ENCODE data around the gene NACC2.

NACC2 gene

GRCh38 chr9:136036848-136037247 is 58.2 kb downstream of the NACC2 start:
- CTCF ChIA-PET, result interaction anchor here (0.8 to 1.4 kb wide), 3 partner anchors 20 to 53 kb away, joined by 5 read pairs; no protein-coding TSS in a partner anchor
- Histone ChIP-seq H3K4me1 (ENCODE audit: control insufficient read depth, insufficient read depth, low read length) (no peaks in the 10 kb centered on the region), H3K9me3 (ENCODE audit: control insufficient read depth, insufficient read depth, low read depth, low read length) (no peaks in the 10 kb centered on the region), H3K4me3 (ENCODE audit: low read depth, low read length) (no peak overlapping the region), H3K27ac (ENCODE audit: extremely low read depth, low read depth, low read length) (no peak overlapping the region), H3K36me3 (ENCODE audit: control insufficient read depth in 2 of 2, insufficient read depth in 1 of 2, low read length in 2 of 2) (peaks cover 0 to 39% of the 10 kb centered on the region in 2 experiments; a peak in 2 of 3 replicates)
- POLR2A ChIA-PET, result no interaction called here
- TF ChIP-seq ZBTB8A (tag by site-specific recombination; IDR thresholded peaks at IDR 0.05) (no peak), KLF10 (tag by site-specific recombination; IDR thresholded peaks at IDR 0.05) (no peak), HOXD13 (CRISPR knock-in tag; IDR thresholded peaks at IDR 0.05; ENCODE audit: borderline replicate concordance) (no peak), ZNF114 (tag by site-specific recombination; IDR thresholded peaks at IDR 0.05) (no peak), ZNF654 (tag by site-specific recombination; IDR thresholded peaks at IDR 0.05; ENCODE audit: low read depth) (no peak), KLF1 (tag by site-specific recombination; IDR thresholded peaks at IDR 0.05) (no peak), ZNF362 (tag by site-specific recombination; IDR thresholded peaks at IDR 0.05) (no peak), SETDB1 (IDR thresholded peaks at IDR 0.05; ENCODE audit: insufficient read length, low read length) (peak; percentile 95), TRIM28 (IDR thresholded peaks at IDR 0.05; ENCODE audit: borderline replicate concordance, low read length) (peak; percentile 35; the same call in 1 of the 2 replicates), ZNF76 (tag by site-specific recombination; IDR thresholded peaks at IDR 0.05; ENCODE audit: borderline replicate concordance, low read depth) (no peak), ZNF18 (tag by site-specific recombination; IDR thresholded peaks at IDR 0.05) (no peak), ZNF48 (tag by site-specific recombination; IDR thresholded peaks at IDR 0.05) (no peak), ZNF747 (tag by site-specific recombination; IDR thresholded peaks at IDR 0.05) (no peak), SP7 (tag by site-specific recombination; IDR thresholded peaks at IDR 0.05) (0 out of 2 replicates have a peak, but pooled peaks have one; percentile 20), ZSCAN4 (tag by site-specific recombination; IDR thresholded peaks at IDR 0.05) (no peak), ZNF645 (tag by site-specific recombination; IDR thresholded peaks at IDR 0.05) (no peak), ZNF837 (tag by site-specific recombination; IDR thresholded peaks at IDR 0.05) (no peak), ZNF558 (tag by site-specific recombination; IDR thresholded peaks at IDR 0.05) (peak; percentile 63; the same call in 1 of the 2 replicates), ZNF510 (tag by site-specific recombination; IDR thresholded peaks at IDR 0.05; ENCODE audit: insufficient replicate concordance) (peak; percentile 35), ZNF514 (tag by site-specific recombination; IDR thresholded peaks at IDR 0.05) (no peak), ZNF416 (tag by site-specific recombination; IDR thresholded peaks at IDR 0.05) (no peak), ZNF169 (tag by site-specific recombination; IDR thresholded peaks at IDR 0.05) (no peak), ZNF664 (tag by site-specific recombination; IDR thresholded peaks at IDR 0.05) (no peak), ZNF302 (tag by site-specific recombination; IDR thresholded peaks at IDR 0.05; ENCODE audit: low read depth) (no peak), ZBTB48 (tag by site-specific recombination; IDR thresholded peaks at IDR 0.05) (no peak), ZNF280D (tag by site-specific recombination; IDR thresholded peaks at IDR 0.05) (0 out of 2 replicates have a peak, but pooled peaks have one; percentile 64), ZBTB11 (tag by site-specific recombination; conservative IDR thresholded peaks at IDR 0.05; ENCODE audit: low read depth) (no peak)

All from HEK293 (cell line).